GM19467 (cell line): ENCODE results near the gene GTSE1.
"Not testable (repeated sequence)": the region's sequence is repeated elsewhere in the genome, so short reads cannot be mapped to it uniquely, and the experiment has no call there.

Source experiments
- ATAC-seq: cut with Tn5 transposase; IDR thresholded peaks from one replicate; pipeline ENCODE4 v1.9.1; 2021; ENCODE audit warnings: mild to moderate bottlenecking, moderate library complexity; ENCODE audit not compliant: unreplicated experiment

Gene GTSE1, protein sequence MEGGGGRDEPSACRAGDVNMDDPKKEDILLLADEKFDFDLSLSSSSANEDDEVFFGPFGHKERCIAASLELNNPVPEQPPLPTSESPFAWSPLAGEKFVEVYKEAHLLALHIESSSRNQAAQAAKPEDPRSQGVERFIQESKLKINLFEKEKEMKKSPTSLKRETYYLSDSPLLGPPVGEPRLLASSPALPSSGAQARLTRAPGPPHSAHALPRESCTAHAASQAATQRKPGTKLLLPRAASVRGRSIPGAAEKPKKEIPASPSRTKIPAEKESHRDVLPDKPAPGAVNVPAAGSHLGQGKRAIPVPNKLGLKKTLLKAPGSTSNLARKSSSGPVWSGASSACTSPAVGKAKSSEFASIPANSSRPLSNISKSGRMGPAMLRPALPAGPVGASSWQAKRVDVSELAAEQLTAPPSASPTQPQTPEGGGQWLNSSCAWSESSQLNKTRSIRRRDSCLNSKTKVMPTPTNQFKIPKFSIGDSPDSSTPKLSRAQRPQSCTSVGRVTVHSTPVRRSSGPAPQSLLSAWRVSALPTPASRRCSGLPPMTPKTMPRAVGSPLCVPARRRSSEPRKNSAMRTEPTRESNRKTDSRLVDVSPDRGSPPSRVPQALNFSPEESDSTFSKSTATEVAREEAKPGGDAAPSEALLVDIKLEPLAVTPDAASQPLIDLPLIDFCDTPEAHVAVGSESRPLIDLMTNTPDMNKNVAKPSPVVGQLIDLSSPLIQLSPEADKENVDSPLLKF

DNA sequence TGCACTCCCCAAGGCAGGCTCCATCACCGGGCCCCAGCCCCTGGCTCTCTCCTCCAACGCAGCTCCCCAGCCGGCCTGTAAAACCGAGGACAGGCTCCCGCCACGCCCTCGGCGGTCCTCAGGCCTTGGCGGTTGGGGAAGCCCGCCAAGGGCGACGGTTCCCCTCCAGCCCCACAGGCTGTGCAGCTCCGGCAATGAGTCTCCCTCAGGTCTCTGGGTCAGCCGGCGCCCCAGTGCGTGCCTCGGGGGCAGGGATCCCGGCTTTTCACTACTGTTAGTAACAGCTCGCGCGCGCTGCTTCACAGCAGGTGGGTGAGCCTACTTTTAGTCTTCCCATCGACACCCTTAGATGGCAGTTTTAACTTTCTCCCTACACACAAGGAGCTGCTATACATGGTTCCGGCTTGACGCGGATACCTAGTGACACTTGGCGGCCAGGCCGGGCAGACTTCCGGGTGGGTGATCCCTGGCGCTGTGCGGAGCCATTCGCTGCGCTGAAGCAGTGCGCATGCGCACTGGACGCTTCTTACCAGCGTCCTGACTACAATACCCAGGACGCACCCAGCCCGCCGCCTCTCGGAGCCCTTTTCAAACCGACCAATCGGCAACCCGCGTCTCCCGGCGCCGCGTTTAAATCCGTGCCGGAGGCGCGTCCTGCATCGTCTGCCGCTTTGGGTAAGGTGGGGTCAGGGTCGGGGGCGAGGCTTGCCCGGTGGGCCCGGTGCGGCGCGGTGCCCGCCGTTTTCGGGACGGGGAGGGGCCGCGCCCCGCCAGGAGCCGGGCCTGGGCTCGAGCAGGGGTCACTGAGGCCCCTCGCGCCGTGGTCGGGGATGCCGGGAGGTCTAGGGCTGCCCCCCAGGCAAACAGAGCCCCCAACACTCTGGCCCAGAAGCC is at the start of gene GTSE1:
TSS of gene GTSE1 (plus strand) at position 614 of the 894 bp plus-strand sequence. CDS start 531 bp downstream, outside the sequence.
- peak; percentile 91 for ATAC-seq

DNA sequence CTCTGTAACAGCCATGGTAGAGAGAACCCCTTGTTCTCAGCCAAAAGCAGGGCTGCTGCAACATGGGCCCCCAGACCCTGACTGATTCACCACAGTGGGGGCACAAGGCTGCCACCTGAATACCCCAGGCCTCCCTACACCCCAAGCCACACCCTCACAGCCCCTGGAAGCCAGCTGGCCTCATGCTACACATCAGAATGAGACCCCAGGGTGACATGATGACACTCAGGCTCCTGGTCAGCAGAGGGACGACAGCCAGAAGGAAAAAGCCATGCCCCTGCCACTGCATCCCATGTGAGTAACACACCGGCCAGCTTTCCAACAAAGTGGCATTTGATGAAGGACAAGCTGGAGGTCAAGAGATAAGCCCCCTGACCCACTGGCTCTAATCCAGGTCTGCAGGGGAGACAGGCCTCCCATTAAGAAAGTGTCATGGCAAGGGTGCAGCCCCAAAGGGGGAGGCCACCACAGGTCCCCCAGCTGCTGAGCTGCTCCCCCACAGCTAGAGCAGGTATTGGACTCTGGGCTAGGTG is 49.2 kb upstream of the GTSE1 start:
- ATAC-seq, result no peak

DNA sequence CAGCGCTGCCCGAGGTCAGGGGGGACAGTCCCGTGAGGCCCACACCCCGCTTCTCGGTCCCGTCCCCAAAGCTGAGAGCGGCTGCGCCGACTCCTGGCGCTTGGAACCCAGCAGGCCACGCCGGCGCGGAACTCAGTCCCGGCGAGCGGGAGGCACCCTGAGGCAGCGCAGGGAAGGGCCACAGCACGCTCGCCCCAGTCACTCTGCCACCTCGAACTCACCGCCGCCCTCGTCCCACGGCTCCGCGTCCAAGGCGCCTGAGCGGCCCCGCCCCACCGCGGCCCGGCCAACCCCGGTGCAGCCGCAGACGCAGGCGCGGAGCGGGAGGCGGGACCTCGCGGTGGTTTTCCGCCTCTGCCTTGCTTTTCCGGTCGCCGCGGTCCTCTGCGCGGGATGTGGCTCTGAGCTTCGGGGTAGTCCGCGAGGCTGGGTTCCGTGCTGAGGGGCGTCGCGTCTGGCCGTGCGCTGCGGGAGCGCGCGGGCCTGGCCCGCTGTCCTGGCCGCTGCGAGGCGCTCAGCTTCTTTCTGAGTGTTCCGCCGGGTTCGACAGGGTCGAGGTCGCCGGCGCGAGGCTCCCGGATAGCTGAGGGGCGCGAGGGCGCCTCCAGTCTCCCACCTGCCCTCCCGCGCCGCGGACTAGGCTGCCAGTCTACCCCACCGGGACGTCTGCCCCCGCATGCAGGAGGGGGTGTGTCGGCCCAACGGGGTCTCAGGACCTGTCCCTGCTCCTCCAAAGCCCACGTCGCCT is 46.5 kb upstream of the GTSE1 start, which contains the start of gene CDPF1:
TSS of gene CDPF1 (minus strand) at position 259 of the 748 bp plus-strand sequence. CDS start 2,009 bp downstream, outside the sequence.
- ATAC-seq, result peak; percentile 76

DNA sequence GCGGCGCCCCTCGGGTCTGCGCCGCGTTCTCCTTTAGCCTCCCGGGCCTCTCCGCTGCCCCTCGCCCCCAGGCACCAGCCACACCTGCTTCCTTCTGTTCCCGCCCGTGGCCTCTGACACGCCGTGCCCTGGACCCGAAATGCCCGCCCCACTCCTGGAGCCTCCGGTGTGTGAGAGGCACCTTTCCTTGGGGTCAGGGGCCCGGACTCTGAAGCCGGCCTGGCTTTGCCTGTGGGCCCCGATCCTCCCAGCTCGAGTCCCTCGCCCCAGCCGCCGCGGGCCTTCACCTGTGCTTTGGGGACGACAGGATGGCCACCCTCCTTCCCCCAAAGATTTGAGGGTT is 45.9 kb upstream of the GTSE1 start:
- no peak for ATAC-seq

DNA sequence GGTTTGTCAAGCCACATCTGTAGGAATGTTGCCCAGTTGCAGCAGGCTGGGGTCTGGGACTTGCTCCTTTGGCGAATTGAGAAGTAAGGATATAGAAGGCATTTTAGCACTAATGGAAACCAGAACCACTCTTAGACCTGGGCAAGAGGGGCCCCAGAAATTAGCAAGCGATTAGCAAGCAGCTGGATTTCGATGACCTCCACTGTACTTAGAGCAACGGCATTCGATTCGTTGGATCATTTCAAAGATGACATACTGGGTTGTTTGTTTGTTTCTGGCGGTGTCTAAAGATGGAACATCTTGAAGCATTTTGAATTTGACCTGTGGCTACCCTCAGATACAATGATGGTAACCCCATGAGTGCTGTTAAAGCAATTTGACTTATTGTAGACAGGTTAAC is 45.4 kb upstream of the GTSE1 start:
- ATAC-seq, result no peak

DNA sequence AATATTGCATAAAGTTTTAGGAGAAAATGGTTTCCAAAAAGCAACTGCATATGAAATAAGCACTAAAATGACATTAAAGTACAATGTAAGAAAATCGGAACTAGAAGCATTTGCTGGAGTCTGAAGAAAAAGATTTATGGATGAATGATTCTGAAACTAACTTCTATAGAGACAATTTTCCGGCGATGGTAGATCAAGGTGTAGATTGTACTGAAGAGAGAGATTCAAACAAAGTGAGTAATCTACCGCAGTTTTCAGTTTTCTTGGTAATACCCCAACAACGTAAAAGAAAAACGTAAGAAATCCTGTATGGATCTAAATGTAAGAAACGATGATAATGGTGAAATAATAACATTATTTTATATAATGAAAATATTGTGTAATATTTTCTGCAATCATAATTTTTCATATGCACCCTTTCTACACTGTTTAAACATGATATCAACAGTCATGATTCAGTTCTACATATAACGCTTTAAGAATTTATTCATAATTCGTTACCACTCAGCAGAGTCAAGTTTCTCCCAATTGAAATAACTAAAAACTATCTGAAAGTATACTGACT is 44.8 kb upstream of the GTSE1 start:
- ATAC-seq, result no peak

DNA sequence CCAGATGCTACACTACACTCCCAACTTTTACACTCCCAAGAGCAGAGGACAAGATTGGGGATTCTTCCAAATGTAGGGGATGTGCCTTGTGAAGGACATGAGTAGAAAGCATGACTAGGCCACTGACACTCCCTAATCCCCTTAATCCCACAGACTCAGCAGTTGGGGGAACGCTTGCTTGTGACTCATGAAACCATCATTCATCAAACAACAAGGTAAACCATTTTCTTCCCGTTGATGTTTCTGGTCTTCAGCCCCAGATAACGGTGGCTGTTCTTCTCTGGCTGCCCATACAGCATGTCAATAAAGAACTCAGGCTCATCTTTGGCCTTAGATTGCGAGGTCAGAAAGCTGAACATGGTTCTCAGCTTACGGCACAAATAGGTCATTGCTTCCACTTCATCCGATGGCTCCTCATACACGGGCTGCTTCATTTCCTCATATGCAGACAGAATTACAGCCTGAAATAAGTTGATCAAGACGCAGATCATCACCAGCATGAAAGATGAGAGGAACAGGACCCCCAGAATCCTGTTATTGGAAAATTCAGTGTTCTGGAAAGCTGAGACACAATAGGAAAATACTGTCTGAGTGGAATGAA is 40.2 kb upstream of the GTSE1 start:
- ATAC-seq, result no peak

DNA sequence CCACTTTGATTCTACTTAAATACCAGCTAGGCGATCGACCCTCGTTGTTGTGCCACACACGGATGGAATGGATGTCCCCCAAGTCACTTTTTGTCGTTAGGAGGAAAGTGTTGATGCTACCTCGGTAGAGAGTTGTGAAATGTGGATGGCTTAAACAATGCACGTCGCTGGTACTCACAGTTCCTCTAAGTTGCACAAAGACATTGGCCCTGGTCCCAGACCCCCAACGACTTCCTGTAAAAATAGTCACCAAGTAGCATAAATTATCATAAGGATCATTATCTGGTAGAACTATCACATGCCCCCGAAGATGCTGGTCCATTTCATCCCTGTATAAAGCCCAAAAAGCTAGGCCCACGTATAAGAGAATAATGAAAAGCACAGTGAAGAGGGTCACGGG is 37.3 kb upstream of the GTSE1 start:
- ATAC-seq, result no peak

DNA sequence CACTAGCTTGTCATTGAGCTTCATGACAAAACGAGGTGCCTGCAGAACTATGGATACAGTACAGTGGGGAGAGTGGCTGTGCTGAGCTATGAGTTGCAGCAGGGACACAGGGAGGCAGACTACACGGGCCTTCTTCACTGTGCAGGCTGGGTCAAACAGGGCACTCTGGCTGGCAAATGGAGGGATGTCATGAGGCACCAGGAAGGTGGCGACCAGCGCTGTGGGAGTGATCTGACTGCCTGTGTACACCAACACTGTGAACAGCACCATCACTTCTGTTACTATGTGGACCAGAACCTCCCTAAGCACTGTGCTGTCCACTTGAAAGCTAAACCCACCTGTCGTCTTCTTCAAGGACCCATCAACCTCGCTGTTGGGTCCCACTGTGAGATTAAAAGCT is 36.6 kb upstream of the GTSE1 start:
- ATAC-seq, result no peak

DNA sequence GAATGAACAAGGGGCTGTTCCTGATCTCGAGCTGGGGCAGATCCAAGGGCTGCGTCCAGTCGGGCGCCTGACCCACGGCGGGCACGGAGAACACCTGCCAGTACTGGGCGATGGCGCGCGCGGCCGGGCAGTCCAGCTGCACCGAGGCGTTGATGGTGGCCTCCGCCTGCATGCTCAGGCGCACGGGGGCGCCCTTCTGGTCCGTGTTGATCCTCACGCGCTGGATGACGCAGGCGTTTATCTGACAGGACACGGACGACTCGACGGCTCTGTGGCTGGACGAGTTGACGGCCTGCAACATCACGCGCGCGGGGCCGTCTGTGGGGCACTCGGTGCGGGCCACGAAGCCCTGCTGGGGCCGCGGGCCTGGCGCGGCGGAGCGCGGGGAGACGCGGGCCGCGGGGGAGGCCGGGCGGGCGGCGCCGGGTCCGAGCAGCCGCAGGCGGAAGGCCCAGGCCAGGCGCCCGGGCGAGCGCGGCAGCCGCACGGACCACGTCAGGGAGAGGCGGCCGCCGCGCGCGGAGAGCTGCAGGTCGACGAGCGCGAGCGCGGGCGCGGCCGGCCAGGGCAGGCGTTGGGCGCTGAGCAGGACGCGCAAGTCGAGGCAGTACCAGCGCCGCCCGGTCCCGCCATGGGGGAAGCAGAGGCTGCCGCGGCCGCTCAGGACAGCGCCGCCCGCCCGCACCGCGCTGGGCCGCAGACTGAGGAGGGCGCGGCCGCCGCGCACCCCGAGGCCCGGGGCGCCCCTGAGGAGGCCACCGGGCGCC is 34.0 kb upstream of the GTSE1 start:
- ATAC-seq, result no peak

DNA sequence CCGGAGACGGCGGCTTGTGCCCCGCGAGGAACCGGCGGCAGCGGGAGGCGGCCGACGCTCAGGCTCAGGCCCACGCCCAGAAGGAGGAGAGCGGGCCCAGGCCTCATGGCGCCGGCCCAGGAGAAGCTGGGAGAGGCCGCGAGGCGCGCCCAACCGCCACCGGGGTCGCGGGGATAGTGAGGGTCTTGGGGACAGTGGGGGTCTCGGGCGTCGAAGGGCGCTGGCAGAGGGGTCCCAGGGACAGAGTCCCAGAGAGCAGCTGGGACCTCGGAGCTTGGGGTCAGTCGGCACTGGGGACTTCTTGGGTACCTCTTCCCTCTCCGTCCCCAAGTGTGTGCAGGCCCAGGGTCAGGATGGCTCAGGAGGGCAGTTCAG is 33.5 kb upstream of the GTSE1 start, which contains the start of gene PKDREJ:
TSS of gene PKDREJ (minus strand) at position 128 of the 375 bp plus-strand sequence. CDS start at position 107, 21 bp downstream.
- ATAC-seq, result no peak

DNA sequence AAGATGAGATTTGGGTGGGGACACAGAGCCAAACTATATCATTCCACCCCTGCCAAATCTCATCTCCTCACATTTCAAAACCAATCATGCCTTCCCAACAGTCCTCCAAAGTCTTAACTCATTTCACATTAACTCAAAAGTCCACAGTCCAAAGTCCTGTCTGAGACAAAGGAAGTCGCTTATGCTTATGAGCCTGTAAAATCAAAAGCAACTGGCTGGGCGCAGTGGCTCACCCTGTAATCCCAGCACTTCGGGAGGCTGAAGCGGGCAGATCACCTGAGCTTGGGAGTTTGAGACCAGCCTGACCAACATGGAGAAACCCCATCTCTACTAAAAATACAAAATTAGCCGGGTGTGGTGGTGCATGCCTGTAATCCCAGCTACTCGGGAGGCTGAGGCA is 32.1 kb upstream of the GTSE1 start:
- not testable (repeated sequence) for ATAC-seq

DNA sequence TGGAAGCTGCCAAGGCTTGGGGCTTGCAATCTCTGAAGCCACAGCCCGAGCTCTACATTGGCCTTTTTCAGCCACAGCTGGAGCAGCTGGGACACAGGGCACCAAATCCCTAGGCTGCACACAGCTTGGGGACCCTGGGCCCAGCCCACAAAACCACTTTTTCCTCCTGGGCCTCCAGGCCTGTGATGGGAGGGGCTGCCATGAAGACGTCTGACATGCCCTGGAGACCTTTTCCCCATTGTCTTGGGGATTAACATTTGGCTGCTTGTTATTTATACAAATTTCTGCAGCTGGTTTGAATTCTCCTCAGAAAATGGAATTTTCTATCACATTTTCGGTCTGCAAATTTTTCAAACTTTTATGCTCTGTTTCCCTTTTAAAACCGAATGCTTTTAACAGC is 31.0 kb upstream of the GTSE1 start:
- not testable (repeated sequence) for ATAC-seq

DNA sequence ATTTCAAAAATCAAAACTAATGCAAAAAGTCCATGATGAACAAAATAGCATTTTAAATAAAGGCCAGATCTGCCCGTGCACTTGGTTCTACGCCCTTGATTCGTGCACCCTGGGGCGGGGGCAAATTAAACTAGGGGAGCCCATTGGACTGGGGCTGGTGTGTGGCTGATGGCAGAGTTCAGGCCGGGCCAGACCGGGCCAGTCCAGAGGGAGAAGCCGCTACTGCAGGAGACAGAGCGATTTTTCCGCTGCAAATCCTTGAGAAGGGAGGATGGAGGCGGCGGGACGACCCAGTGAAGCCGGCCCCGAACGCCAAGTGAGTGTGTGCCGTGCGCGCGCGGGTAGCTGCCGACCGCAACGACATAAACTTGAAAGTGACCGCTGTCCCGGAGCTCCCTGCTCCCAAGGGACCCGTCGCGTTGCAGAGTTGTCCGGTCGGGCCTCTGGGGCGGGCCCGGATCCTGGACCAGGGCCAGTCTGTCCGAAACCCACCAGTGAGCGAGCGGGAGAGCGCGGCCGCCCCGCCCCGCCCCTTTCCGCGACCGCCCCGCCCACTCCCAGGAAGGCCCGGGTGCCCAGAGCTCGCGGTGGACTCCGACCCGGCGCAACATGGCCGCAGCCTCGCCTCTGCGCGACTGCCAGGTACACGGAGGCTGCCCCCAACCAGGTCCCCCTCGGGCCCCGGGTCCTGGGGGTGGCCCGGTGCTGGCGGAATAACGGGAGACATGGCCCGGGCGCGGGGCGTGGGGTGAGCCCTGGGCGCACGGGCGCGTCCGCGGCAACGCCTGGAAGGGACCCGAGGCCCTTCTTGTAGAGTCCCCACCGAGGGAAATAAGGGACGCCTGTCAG is 29.0 kb upstream of the GTSE1 start, which contains the start of gene TTC38:
TSS of gene TTC38 (plus strand) at position 578 of the 849 bp plus-strand sequence. CDS start at position 610, 32 bp downstream.
- peak; percentile 76 for ATAC-seq

DNA sequence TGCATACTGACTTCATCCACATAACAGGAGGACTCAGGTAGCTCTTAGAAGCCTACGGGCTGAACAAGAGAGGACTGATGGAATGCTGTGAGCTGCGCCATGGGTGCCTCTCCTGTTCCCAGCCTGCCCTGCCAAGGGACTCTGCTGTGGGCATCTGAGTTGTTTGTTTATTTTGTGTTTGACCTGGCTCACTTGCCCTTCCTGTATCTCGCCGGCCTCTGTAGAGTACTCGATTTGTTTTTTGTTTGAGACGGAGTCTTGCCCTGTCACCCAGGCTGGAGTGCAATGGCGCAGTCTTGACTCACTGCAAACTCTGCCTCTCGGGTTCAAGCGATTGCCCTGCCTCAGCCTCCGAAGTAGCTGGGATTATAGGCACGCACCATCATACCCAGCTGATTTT is 27.1 kb upstream of the GTSE1 start:
- ATAC-seq, result no peak

DNA sequence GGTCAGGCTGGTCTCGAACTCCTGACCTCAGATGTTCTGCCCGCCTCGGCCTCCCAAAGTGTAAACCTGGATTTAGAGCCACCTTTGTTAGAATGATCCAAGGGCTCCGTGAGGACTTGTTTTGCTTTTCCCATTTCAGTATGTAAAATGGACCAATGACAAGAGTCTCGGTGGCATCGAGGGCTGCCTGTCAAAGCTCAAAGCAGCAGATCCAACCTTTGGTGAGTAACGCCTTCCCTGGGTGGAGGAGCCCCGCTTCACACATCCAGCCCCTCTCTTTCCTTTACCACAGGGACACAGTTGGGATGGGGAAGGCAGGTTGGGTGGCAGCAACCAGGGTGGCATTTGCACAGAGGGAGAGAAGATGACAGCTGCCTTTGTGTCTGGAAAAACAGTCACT is 24.5 kb upstream of the GTSE1 start:
- no peak for ATAC-seq

DNA sequence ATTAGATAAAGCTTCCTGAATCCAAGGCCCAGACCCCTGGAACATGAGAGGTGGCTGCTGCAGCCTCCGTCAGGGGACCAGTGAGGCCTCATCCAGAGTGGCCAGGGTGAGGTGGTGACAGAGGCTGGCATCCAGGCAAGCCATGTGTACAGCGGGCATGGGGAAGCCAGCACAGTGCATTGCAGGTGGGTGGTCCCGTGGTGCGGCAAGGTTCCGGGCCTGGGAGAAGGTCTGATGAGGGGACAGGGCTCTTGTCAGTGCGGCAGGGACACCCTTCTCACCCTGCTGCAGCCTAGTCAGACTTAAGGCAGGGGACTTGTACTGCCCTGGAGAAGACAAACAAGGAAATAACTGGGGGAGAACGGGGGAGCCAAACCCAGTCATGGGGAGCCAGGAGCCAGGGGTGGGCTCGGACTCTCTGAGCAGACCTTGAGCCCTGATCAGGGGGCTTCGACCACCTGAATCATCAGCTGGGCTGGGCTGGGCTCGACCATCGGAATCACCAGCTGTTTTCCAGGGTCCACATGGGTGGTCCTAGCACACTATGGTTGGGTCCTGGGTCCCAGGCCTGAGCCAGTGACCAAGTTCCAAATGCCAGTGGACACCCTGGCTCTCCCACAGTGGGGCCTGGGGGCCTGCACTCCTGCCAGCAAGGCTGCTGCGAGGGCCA is 23.8 kb upstream of the GTSE1 start:
- no peak for ATAC-seq
